Natural killer cell (primary cell): ENCODE measurements around the gene GRB10. TPM values are rescaled to one million over a fixed set of nuclear protein-coding genes. Genes with fewer than 3 reads are reported as not detected.

Experiments
- ATAC-seq, 3 donors: fragments of 150-1000 bp in 2 of 3; fragments of 200-7000 bp in 1 of 3; cut with Tn5 transposase; 1 replicate in 1 of 3; 2 replicates in 2 of 3; pipeline ENCODE4 v1.10.0; 2021; ENCODE audit warnings: mild to moderate bottlenecking in 2 of 3, moderate library complexity in 2 of 3
- DNase-seq, 2 donors: peaks; one replicate each; pipeline versions ENCODE4 v3.0.0 to v3.0.0-alpha.2; 2013 to 2021; ENCODE audit warnings: mixed read lengths in 1 of 2
- H3K27ac ChIP-seq: one replicate; pipeline ENCODE4 v1.5.1; 2013; ENCODE audit warnings: mild to moderate bottlenecking, low read length
- H3K27me3 ChIP-seq: one replicate; pipeline ENCODE4 v1.6.1; 2013; ENCODE audit warnings: low read length; ENCODE audit not compliant: control insufficient read depth, insufficient read depth
- H3K36me3 ChIP-seq: one replicate; pipeline ENCODE4 v1.6.1; 2013; ENCODE audit warnings: low read length; ENCODE audit not compliant: control insufficient read depth, insufficient read depth
- H3K4me1 ChIP-seq: one replicate; pipeline ENCODE4 v1.6.1; 2013; ENCODE audit warnings: low read length; ENCODE audit not compliant: control insufficient read depth, insufficient read depth
- H3K4me3 ChIP-seq: one replicate; pipeline ENCODE4 v1.5.1; 2013; ENCODE audit warnings: low read length
- H3K9me3 ChIP-seq: one replicate; pipeline ENCODE4 v1.6.1; 2013; ENCODE audit warnings: low read length; ENCODE audit not compliant: control insufficient read depth, insufficient read depth
- H3K27ac Mint-ChIP-seq, 2 donors: one replicate each; pipeline ENCODE4 v1.8.0; 2022; ENCODE audit warnings: mild to moderate bottlenecking in 2 of 2, mixed read lengths in 2 of 2, moderate library complexity in 1 of 2
- H3K27me3 Mint-ChIP-seq, 2 donors: one replicate each; pipeline ENCODE4 v1.8.0; 2022; ENCODE audit warnings: low read depth in 2 of 2, mixed read lengths in 2 of 2
- H3K36me3 Mint-ChIP-seq: one replicate; pipeline ENCODE4 v1.8.0; 2022; ENCODE audit warnings: mixed read lengths
- H3K4me1 Mint-ChIP-seq, 2 donors: one replicate each; pipeline ENCODE4 v1.8.0; 2022; ENCODE audit warnings: mixed read lengths in 2 of 2
- H3K4me3 Mint-ChIP-seq: one replicate; pipeline ENCODE4 v1.8.0; 2022; ENCODE audit warnings: mild to moderate bottlenecking, moderate library complexity, mixed read lengths
- H3K9me3 Mint-ChIP-seq, 2 donors: one replicate each; pipeline ENCODE4 v1.8.0; 2022; ENCODE audit warnings: mixed read lengths in 2 of 2
- WGBS: methylation state at CpG from one replicate; pipeline ENCODE4 v1.1.7; 2013; ENCODE audit warnings: missing lambda C conversion rate; ENCODE audit not compliant: insufficient coverage; 5-methylcytosine and 5-hydroxymethylcytosine counted together
- intact Hi-C: fragments of 100-400 bp; cut with micrococcal nuclease; formaldehyde crosslinking; loops from one replicate; pipeline ENCODE4 v1.14.2; 2022
- total RNA-seq, 4 donors: library from RNA; stranded (reverse); fragments of 120-200 nt in 1 of 4; gene quantifications; one replicate each; pipeline versions ENCODE4 v1.2.3 to v1.2.4, GENCODE V29; 2013 to 2022
- TF ChIP-seq, protein P1 (sequence below): fragments of 200-600 bp; IDR thresholded peaks from one replicate; pipeline ENCODE4 v1.8.0; 2022; ENCODE audit warnings: antibody characterized with exemption

Gene GRB10
- total RNA-seq, 3 donors from 2014 or later (not counting 1 experiment from before 2014, with no cell fraction given) = 0.16 to 24.4 (median 1.4) TPM

DNA sequence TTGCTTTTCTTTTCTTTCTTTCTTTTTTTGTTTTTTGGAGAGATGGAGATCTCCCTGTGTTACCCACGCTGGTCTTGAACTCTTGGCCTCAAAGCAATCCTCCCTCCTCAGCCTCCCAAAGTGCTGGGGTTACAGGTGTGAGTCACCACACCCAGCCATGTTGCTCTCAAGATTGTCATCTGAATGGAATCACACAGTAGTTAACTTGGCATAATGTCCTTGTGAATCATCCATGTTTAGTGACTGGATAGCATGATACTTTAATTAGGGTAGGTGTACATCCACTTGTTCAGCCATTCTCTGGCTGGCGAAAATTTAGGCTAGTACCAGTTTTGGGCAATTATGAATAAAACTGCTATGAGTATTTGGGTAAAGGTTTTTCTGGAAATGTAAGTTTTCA is 15.4 kb upstream of the GRB10 start:
- no peaks in the 10 kb centered on the region for H3K9me3 Mint-ChIP-seq
- no peaks in the 10 kb centered on the region for H3K36me3 Mint-ChIP-seq
- H3K36me3 ChIP-seq = no peaks in the 10 kb centered on the region
- no peak overlapping the region for H3K27ac ChIP-seq
- no peak overlapping the region for H3K27ac Mint-ChIP-seq
- DNase-seq = no peak
- 89% methylated on average over 1 of the region's 2 CpGs for WGBS
- H3K9me3 ChIP-seq = no peaks in the 10 kb centered on the region
- H3K4me1 Mint-ChIP-seq = peaks cover 0 to 6% of the 10 kb centered on the region in 2 donors
- H3K4me3 ChIP-seq = no peak overlapping the region
- peaks cover 11% of the 10 kb centered on the region for H3K27me3 ChIP-seq
- TF ChIP-seq, protein P1, sequence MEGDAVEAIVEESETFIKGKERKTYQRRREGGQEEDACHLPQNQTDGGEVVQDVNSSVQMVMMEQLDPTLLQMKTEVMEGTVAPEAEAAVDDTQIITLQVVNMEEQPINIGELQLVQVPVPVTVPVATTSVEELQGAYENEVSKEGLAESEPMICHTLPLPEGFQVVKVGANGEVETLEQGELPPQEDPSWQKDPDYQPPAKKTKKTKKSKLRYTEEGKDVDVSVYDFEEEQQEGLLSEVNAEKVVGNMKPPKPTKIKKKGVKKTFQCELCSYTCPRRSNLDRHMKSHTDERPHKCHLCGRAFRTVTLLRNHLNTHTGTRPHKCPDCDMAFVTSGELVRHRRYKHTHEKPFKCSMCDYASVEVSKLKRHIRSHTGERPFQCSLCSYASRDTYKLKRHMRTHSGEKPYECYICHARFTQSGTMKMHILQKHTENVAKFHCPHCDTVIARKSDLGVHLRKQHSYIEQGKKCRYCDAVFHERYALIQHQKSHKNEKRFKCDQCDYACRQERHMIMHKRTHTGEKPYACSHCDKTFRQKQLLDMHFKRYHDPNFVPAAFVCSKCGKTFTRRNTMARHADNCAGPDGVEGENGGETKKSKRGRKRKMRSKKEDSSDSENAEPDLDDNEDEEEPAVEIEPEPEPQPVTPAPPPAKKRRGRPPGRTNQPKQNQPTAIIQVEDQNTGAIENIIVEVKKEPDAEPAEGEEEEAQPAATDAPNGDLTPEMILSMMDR = no peak
- H3K27me3 Mint-ChIP-seq = peaks cover 30 to 42% of the 10 kb centered on the region in 2 donors
- no peak overlapping the region for H3K4me3 Mint-ChIP-seq
- peaks cover 4% of the 10 kb centered on the region for H3K4me1 ChIP-seq
- intact Hi-C loops = no loop called here
- no peak for ATAC-seq

DNA sequence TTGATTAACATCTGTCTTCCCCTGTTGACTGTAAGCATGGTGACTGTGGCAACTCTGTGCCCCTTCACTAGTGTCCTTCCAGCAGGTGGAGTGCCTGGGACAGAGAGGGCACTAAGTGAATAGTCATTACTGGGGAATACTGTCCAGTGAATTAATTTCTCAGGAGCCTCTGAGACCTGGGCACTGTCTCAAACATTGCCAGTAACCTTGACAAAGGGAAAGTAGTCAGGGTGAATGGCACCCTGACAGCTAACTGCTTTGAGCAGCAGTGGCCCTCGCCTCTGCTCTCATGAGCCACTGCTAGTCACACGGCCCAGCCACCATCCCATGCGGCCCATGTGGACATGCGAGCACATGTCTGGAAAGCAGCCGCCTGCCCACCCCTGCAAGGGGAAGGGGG is 13.1 kb upstream of the GRB10 start:
- no peaks in the 10 kb centered on the region for H3K36me3 Mint-ChIP-seq
- H3K9me3 Mint-ChIP-seq = no peaks in the 10 kb centered on the region
- WGBS = 97% methylated on average over 2 of the region's 5 CpGs
- no peak overlapping the region for H3K27ac Mint-ChIP-seq
- Histone ChIP-seq H3K4me1 (peaks cover 4% of the 10 kb centered on the region), H3K4me3 (no peak overlapping the region), H3K36me3 (no peaks in the 10 kb centered on the region), H3K9me3 (no peaks in the 10 kb centered on the region), H3K27ac (no peak overlapping the region), H3K27me3 (peaks cover 16% of the 10 kb centered on the region)
- intact Hi-C loops = no loop called here
- peaks cover 35 to 52% of the 10 kb centered on the region in 2 donors for H3K27me3 Mint-ChIP-seq
- H3K4me3 Mint-ChIP-seq = no peak overlapping the region
- TF ChIP-seq, protein P1 = no peak
- ATAC-seq = peak in 1 of 3 donors; percentile 12
- DNase-seq = no peak
- peaks cover 0 to 10% of the 10 kb centered on the region in 2 donors for H3K4me1 Mint-ChIP-seq

DNA sequence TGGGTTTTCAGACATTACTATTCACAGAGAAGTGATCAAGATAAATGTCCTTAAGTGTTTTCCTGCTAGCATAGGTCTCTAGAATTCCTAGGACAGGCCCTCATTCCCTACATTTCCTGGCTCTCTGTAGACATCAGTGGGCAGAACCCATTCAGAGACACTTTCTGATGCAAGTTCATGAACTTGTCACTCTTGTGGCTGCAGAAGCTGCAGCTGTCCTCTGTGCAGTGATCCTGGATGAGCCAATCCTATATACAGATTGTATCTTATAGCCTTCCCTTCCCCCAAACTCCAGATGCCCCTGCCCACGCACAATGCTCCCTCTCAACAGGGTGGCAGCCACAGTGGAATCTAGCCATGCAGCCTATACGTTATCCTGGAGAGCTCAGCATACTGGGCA is 12.6 kb upstream of the GRB10 start:
- Mint-ChIP-seq H3K27ac (no peak overlapping the region), H3K27me3 (peaks cover 41 to 52% of the 10 kb centered on the region in 2 donors), H3K4me3 (peak overlapping the region; percentile 28), H3K4me1 (peaks cover 0 to 10% of the 10 kb centered on the region in 2 donors), H3K9me3 (no peaks in the 10 kb centered on the region), H3K36me3 (no peaks in the 10 kb centered on the region)
- ATAC-seq (no peak), DNase-seq (no peak)
- no peak overlapping the region for H3K4me3 ChIP-seq
- H3K27ac ChIP-seq = no peak overlapping the region
- no peaks in the 10 kb centered on the region for H3K9me3 ChIP-seq
- peaks cover 16% of the 10 kb centered on the region for H3K27me3 ChIP-seq
- intact Hi-C loops = no loop called here
- 71% methylated on average over 2 of the region's 2 CpGs for WGBS
- peaks cover 4% of the 10 kb centered on the region for H3K4me1 ChIP-seq
- H3K36me3 ChIP-seq = no peaks in the 10 kb centered on the region
- TF ChIP-seq, protein P1 = no peak

DNA sequence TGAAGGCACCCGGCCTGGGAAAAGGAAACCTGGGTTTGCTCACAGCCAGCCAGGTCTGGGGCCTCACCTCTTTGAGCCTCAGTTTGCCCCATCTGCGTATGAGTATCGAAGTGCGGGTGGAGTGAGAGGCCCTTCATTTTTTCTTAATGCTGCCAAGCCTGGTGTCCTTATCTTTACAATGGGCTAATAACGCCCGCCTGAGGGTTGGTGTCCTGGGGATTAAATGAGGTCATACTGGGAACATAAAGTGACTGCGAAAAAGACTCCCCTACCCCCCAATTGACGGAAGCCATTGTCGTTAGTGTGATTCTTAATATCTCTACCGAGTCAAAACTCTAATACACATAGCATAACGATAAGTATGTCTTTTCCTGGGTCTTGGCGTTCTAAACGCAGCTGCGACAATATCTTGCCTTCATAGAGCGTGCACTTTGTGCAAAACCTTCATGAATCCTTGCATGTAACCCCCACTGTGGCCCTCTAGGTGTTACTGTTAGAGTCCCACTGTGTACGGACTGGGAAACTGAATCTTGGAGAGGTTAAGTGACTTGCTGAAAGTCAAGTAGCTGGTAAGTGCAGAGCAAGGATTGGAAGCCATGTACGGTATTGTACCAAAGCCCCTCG is 11.4 kb upstream of the GRB10 start:
- H3K4me1 Mint-ChIP-seq = peaks cover 0 to 10% of the 10 kb centered on the region in 2 donors
- no peak overlapping the region for H3K27ac Mint-ChIP-seq
- H3K27ac ChIP-seq = no peak overlapping the region
- TF ChIP-seq, protein P1 = no peak
- no peak overlapping the region for H3K4me3 ChIP-seq
- peaks cover 4% of the 10 kb centered on the region for H3K4me1 ChIP-seq
- no peaks in the 10 kb centered on the region for H3K9me3 ChIP-seq
- DNase-seq = no peak
- ATAC-seq = no peak
- intact Hi-C loops = no loop called here
- peaks cover 41 to 53% of the 10 kb centered on the region in 2 donors for H3K27me3 Mint-ChIP-seq
- H3K4me3 Mint-ChIP-seq = peak overlapping the region; percentile 83
- WGBS = 81% methylated on average over 16 of the region's 18 CpGs
- H3K36me3 ChIP-seq = no peaks in the 10 kb centered on the region
- peaks cover 22% of the 10 kb centered on the region for H3K27me3 ChIP-seq
- no peaks in the 10 kb centered on the region for H3K36me3 Mint-ChIP-seq
- H3K9me3 Mint-ChIP-seq = no peaks in the 10 kb centered on the region
